Neural cell (in vitro differentiated cells): Measurements from ENCODE around the gene PFDN2. TPM values are rescaled to one million over a fixed set of nuclear protein-coding genes. Genes with fewer than 3 reads are reported as not detected.
A peak's percentile ranks its signal among the peaks of the same experiment; 100 is the strongest.

Experiments used
- H2AFZ ChIP-seq: fragments of 200-600, 300-800 bp; sonication (generic), shearing (Covaris generic); 2 replicates; pipeline ENCODE4 v1.6.0; 2014; ENCODE audit warnings: low read depth, mild to moderate bottlenecking, antibody characterized with exemption, low read length, moderate library complexity
- H3F3A ChIP-seq: fragments of 200-600 bp; shearing (Covaris generic); 2 replicates; pipeline ENCODE4 v1.6.1; 2016; ENCODE audit warnings: mild to moderate bottlenecking, moderate library complexity, mixed read lengths, antibody characterized with exemption, low read length; ENCODE audit not compliant: insufficient read depth, poor library complexity, severe bottlenecking
- H3K27ac ChIP-seq: fragments of 200-600, 300-800 bp; sonication (generic), shearing (Covaris generic); 2 replicates; pipeline ENCODE4 v1.5.1; 2014; ENCODE audit warnings: mild to moderate bottlenecking, low read length, moderate library complexity
- H3K27me3 ChIP-seq: fragments of 300-800, 200-600 bp; sonication (generic), shearing (Covaris generic); 2 replicates; pipeline ENCODE4 v1.6.0; 2014; ENCODE audit warnings: mild to moderate bottlenecking, low read depth, low read length, moderate library complexity; ENCODE audit not compliant: insufficient read depth
- H3K36me3 ChIP-seq: fragments of 300-800, 200-600 bp; sonication (generic), shearing (Covaris generic); 2 replicates; pipeline ENCODE4 v1.5.1; 2014; ENCODE audit warnings: mild to moderate bottlenecking, antibody characterized with exemption, low read length, moderate library complexity; ENCODE audit not compliant: insufficient read depth
- H3K4me2 ChIP-seq: fragments of 300-800, 200-600 bp; sonication (generic), shearing (Covaris generic); 2 replicates; pipeline ENCODE4 v1.6.0; 2014; ENCODE audit warnings: mild to moderate bottlenecking, low read length
- H3K4me3 ChIP-seq: fragments of 300-800, 200-600 bp; sonication (generic), shearing (Covaris generic); 2 replicates; pipeline ENCODE4 v1.5.1; 2014; ENCODE audit warnings: mild to moderate bottlenecking, low read length, moderate library complexity
- H3K79me2 ChIP-seq: fragments of 200-600 bp; shearing (Covaris generic); replicated peaks from 2 replicates; pipeline ENCODE4 v1.6.0; 2014; ENCODE audit warnings: mild to moderate bottlenecking, low read length, moderate library complexity; ENCODE audit not compliant: insufficient read depth
- H3K9ac ChIP-seq: fragments of 300-800, 200-600 bp; sonication (generic), shearing (Covaris generic); 2 replicates; pipeline ENCODE4 v1.6.1; 2016; ENCODE audit warnings: mild to moderate bottlenecking, low read length, mixed read lengths
- H3K9me2 ChIP-seq: fragments of 200-600 bp; shearing (Covaris generic); 2 replicates; pipeline ENCODE4 v1.6.1; 2016; ENCODE audit warnings: mild to moderate bottlenecking, low read length, mixed read lengths; ENCODE audit not compliant: insufficient read depth
- H3K9me3 ChIP-seq: fragments of 200-600, 300-800 bp; sonication (generic), shearing (Covaris generic); 2 replicates; pipeline ENCODE4 v1.6.1; 2016; ENCODE audit warnings: mild to moderate bottlenecking, mixed run types, low read length, moderate library complexity, mixed read lengths
- H4K20me1 ChIP-seq: fragments of 200-600 bp; shearing (Covaris generic); 2 replicates; pipeline ENCODE4 v1.6.1; 2016; ENCODE audit warnings: mild to moderate bottlenecking, mixed run types; ENCODE audit not compliant: insufficient read depth
- CTCF ChIP-seq: fragments of 450-650 bp; IDR thresholded peaks from 2 replicates; pipeline ENCODE4 v1.5.1; 2014; ENCODE audit warnings: antibody characterized with exemption, mild to moderate bottlenecking, moderate library complexity; ENCODE audit not compliant: poor library complexity, severe bottlenecking
- EP300 ChIP-seq: fragments of 450-650 bp; conservative IDR thresholded peaks from 2 replicates; pipeline ENCODE4 v1.6.1; 2014; ENCODE audit warnings: antibody characterized with exemption, mild to moderate bottlenecking, moderate library complexity; ENCODE audit not compliant: poor library complexity, severe bottlenecking
- EZH2 ChIP-seq: fragments of 200-600, 300-800 bp; shearing (Covaris generic), sonication (generic); IDR thresholded peaks from 2 replicates; pipeline ENCODE4 v1.6.1; 2014; ENCODE audit warnings: antibody characterized with exemption, low read length, borderline replicate concordance, mild to moderate bottlenecking; ENCODE audit not compliant: insufficient read depth, poor library complexity, severe bottlenecking
- MXI1 ChIP-seq: fragments of 450-650 bp; conservative IDR thresholded peaks from 2 replicates; pipeline ENCODE4 v1.6.1; 2014; ENCODE audit warnings: antibody characterized with exemption, mild to moderate bottlenecking; ENCODE audit not compliant: poor library complexity, severe bottlenecking
- POLR2AphosphoS5 ChIP-seq: IDR thresholded peaks from 2 replicates; pipeline ENCODE4 v1.6.1; 2012
- RAD21 ChIP-seq: fragments of 450-650 bp; conservative IDR thresholded peaks from 2 replicates; pipeline ENCODE4 v1.6.1; 2014; ENCODE audit warnings: antibody characterized with exemption, mild to moderate bottlenecking, moderate library complexity
- REST ChIP-seq: IDR thresholded peaks from 2 replicates; pipeline ENCODE4 v1.6.1; 2012; ENCODE audit warnings: borderline replicate concordance
- SMC3 ChIP-seq: fragments of 450-650 bp; conservative IDR thresholded peaks from 2 replicates; pipeline ENCODE4 v1.6.1; 2014; ENCODE audit warnings: antibody characterized with exemption, mild to moderate bottlenecking, moderate library complexity; ENCODE audit not compliant: poor library complexity
- TAF1 ChIP-seq: IDR thresholded peaks from 2 replicates; pipeline ENCODE4 v1.6.1; 2012; ENCODE audit warnings: low read depth
- polyA plus RNA-seq: library from polyadenylated mRNA; depleted of rRNA; stranded (reverse); fragments of >200 nt; gene quantifications from 2 replicates; pipeline ENCODE4 v1.2.3, GENCODE V29; 2014

The PFDN2 gene
- polyA plus RNA-seq, 1 donor from 2014 or later, result 193 TPM

GRCh38 chr1:161165742-161166668, 48.2 kb upstream of the PFDN2 start, which contains the start of gene PPOX:
Gene PPOX (plus strand): TSS chr1:161166426. CDS start chr1:161166848, 422 bp downstream.
- Histone ChIP-seq H3K79me2 (no peaks in the 10 kb centered on the region), H3K9ac (peak within 1 kb of the TSS; percentile 79), H3K4me2 (peak within 1 kb of the TSS; percentile 82), H3K9me3 (no peaks in the 10 kb centered on the region), H3F3A (no peaks in the 10 kb centered on the region), H2AFZ (peak within 1 kb of the TSS; percentile 67), H3K27me3 (no peaks in the 10 kb centered on the region), H3K36me3 (no peaks in the 10 kb centered on the region), H3K4me3 (peak within 1 kb of the TSS; percentile 96), H3K9me2 (no peaks in the 10 kb centered on the region), H4K20me1 (no peaks in the 10 kb centered on the region), H3K27ac (peak within 1 kb of the TSS; percentile 84)
- peak; percentile 61 for TF ChIP-seq POLR2AphosphoS5
- TF ChIP-seq MXI1, result peak; percentile 77
- peak; percentile 70 for TF ChIP-seq CTCF
- TF ChIP-seq SMC3, result peak; percentile 55
- no peak for TF ChIP-seq EZH2
- peak; percentile 58 for TF ChIP-seq EP300
- TF ChIP-seq RAD21, result peak; percentile 46
- TF ChIP-seq REST, result peak; percentile 58
- no peak for TF ChIP-seq TAF1

GRCh38 chr1:161164901-161165610, 47.2 kb upstream of the PFDN2 start:
- Histone ChIP-seq H3K9me2 (no peaks in the 10 kb centered on the region), H3K4me3 (peak overlapping the region; percentile 96), H3K9ac (peak overlapping the region; percentile 79), H3K27ac (peak overlapping the region; percentile 84), H2AFZ (no peak overlapping the region), H3K36me3 (no peaks in the 10 kb centered on the region), H3K4me2 (peak overlapping the region; percentile 72), H3K27me3 (no peaks in the 10 kb centered on the region), H3K79me2 (peaks cover 7% of the 10 kb centered on the region), H4K20me1 (no peaks in the 10 kb centered on the region), H3K9me3 (no peaks in the 10 kb centered on the region), H3F3A (no peaks in the 10 kb centered on the region)
- TF ChIP-seq POLR2AphosphoS5 (no peak), EP300 (no peak), TAF1 (no peak), REST (no peak), MXI1 (no peak), EZH2 (no peak), SMC3 (no peak), CTCF (no peak), RAD21 (no peak)
